Cerebellar nuclear complex (tissue), 1 donor: ENCODE measurements around the gene JDP2.

Experiments
- DNase-seq, 2 experiments: peaks; one replicate each; lab custom pipeline; 2025; lab: John Stamatoyannopoulos, UW

JDP2 gene

DNA sequence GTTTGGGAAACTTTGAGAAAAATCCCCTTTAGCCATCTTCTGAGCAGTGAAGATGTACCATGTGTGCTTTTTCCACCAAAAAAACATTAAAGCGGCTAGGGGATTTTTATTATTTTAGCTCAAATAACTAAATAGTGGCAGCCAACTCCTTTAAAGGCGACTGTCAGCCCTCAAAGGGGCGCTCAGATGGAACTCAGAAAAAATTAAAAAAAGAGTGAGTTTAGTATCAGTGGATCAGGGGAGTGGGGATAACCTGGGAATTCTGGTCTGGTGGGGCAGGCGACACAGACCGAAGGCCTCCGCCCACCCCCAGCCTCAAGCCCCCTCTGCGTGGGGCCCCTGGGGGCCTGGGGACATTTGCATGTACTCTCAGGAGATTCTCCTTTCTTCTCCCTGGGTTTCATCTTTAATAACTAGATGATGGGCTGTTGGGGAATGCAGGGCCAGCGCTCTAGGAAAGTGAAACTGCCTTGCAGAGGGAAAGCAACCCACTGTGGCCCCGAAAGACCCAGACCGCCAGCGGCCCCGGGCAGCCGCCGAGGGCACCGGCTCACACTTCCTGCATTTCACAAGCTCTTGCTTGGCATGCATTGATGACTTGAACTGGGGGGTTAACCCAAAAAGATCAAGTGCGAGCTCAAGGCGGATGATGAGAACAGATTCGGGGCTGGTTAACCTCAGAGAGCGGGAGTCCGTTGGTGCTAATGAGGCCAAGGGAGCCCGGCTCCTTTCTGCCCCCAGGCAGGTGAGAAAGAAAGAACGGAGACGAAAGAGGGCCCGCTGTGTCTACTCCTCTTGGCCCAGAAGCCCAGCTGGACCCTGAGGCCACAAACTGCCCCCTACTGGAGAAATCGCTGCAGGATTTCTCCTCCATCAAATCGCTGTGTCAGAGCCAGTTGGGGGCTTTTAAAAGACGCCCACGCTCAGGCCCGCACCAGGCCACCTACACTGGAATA, 87.1 kb downstream of the JDP2 start:
- no peak for DNase-seq

DNA sequence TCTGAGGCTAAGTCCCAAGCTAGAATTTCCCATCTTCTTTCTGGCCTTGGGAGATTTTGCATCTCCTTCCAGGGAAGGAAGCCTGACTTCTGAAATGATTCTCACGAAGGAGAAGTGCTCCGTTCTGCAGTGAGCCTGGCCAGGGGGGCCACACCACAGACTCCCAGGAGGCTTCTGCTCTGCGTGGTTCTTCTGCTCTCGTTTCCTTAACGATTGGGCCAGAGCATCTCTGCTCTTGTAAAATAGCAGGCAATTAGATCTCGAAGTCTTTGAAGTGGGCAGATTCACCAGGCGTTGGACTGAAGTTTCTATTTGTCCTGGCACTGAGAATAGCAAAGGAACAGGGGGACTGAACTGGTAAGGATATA, 87.8 kb downstream of the JDP2 start:
- no peak for DNase-seq

DNA sequence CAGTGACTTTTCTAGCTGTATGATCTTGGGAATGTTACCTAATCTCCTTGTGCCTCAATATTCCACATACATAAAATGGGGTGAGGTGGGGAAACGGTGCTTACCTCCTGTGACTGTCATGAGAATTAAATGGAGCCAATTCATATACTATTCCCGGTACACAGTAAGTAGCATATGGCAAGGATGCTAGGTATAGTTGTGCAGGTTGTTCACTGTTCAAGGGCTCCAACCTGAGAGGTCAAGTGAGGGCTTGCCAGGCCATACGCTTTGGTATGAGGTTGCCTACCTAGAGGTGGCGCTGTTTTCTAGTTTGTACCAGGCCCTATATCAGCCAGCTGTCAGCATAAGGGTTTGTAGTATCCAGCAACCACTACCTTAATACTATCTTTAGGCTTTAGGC, 90.8 kb downstream of the JDP2 start:
- no peak for DNase-seq

DNA sequence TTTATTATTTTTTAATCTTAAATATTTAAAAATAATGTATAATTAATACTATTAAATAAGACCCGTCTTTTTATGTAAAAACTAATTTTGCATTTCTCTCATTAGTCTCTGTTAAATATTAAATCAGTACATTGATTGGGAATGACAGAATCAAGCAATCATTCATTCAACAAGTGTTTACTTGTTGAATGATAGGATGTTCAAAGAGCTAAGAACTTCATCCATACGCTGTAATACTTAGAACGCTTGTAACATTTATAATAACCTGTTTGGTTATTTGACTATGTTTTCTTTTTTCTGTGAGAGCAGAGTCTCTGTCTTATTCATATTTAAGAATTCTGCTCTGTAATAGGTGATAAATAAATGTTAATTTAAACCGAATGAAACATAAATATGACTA, 91.6 kb downstream of the JDP2 start:
- DNase-seq: no peak

DNA sequence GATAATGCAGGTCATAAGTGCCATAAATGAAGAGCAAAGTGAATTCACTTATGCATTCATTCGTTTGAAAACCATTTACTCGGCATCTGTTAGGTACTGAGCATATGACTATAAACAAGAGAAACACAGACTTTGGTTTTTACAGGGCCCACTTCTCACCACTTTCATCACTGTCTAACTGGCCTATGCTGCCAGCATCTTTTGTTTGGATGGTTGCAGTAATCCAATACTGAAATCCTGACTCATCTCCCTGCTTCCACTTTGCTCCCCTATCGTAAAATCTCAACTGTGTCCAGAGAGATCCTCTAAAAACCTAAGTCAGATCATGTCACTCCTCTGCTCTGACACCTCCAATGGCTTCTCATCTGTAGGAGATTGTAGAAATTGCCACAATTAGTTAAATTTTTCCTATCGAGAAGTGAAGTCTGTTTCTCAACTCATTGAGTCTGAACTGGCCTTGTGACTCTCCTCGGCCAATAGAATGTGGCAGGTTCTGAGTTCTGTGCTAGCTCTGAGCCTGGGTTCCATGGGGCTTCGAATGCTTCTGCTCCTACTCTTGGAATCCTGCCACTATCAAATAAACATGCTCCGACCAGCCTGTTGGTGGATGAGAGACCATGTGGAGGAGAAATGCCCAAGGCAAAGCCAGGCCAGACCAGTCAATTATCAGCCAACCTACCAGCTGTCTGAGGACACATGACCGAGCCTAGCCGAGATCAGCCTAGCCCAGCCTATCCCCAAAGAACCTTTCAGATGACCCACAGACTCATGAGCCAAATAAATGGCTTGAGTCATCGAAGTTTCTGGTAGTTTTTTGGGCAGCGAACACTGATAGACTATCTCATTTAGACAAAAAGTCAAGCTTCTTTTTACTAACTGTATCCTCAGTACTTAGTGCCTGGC, 92.3 kb downstream of the JDP2 start:
- DNase-seq: no peak

DNA sequence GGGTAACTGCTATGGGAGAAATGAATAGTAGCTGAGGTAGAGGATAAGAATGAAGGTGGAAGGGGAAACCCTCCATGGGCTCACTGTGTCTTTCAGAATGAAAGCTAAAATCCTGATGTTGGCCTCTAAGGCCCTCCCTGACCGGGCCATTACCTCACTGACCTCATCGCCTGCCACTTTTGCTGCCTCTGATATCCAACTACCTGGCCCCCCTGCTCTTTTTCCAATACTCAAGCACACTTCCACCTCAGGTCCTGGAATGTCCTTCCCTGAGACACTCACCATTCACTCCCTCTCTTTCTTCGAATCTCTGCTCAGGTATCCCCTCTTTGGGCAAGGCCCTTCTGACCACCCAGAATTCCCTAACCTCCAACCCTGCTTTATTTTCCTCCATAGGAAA, 93.0 kb downstream of the JDP2 start:
- DNase-seq: no peak

DNA sequence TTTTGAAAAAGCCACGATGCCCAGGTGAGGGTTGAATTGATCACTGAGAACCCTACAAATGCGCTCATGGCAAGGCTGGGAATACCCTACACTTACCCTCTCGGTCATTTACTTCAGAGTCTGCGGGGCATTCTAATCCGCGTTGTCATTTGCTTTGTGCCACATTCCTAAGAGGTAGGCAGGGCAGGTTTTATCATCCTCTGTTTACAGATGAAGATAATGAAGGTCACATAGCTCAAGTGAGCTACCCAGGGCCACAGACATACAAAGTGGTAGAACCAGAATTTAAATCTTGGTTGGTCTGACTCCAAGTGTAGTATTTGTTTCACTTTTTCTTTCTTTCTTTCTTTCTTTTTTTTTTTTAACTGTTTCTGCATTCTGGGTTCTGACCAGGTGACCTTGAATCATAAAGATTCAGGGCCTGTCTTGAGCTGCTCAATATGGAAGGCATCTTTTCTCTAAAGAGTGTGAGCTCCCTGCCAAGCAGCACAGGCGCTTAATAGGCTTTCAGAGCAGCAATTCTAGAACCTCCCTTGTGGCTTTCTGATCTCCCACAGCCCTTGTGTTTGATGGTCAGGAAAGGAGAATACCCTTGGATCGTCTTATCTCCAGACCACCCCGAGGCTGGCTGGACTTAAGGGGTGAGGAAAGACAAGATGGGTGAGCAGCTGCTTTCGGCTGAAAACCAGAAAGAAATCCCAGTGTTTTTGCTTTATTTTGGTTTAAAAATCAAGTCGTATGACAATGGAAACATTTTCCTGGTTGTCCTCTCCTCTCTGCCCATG, 93.8 kb downstream of the JDP2 start:
- no peak for DNase-seq

DNA sequence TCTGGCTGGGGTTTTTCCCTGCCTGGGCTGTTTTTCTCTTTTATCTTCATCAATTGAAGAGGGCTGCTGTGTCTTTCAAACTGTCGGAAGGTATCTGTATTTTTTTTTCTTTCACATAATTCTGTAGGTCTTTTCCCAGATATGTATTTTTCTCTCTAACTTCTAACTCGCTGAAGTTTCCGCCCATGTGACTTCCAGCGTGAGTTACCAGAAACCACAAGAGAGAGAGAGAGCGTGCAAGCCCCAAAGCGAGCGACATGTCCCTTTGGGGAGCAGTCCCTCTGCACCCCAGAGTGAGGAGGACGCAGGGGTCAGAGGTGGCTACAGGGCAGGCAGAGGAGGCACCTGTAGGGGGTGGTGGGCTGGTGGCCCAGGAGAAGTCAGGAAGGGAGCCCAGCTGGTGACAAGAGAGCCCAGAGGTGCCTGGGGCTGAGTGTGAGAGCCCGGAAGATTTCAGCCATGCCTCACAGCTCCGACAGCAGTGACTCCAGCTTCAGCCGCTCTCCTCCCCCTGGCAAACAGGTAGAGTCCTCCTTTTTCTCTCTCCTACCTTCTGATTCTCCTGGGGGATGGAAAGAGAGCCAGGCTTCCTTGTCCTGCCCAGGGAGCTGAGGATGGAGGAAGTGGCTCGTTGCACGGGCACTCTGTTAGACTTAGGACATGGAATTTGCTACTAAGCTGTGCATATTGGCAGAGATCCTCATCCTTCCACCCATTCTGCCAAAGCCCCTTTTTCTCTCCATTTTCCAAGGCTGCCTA, 94.6 kb downstream of the JDP2 start, which contains the start of gene BATF:
TSS of gene BATF (plus strand) at position 246 of the 759 bp plus-strand sequence. CDS start at position 460, 214 bp downstream.
- no peak for DNase-seq

DNA sequence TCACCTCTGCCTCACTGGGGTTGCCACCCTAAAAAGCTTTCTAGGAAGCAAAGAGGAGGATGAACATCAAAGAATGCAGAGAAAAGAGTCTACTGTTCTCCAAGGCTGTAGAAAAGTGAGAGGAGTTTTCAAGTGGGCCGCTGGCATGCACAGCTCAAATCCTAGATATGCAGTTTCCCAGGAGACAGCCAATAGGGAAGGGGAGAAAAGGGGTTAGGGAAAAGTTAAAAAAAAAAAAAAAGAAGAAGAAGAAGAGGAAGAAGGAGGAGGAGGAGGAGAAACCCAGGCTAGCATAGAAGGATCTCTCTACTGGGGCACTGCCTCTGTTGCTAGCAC, 95.1 kb downstream of the JDP2 start:
- no peak for DNase-seq
